ENCODE data around the gene IQSEC3.

The IQSEC3 gene

DNA sequence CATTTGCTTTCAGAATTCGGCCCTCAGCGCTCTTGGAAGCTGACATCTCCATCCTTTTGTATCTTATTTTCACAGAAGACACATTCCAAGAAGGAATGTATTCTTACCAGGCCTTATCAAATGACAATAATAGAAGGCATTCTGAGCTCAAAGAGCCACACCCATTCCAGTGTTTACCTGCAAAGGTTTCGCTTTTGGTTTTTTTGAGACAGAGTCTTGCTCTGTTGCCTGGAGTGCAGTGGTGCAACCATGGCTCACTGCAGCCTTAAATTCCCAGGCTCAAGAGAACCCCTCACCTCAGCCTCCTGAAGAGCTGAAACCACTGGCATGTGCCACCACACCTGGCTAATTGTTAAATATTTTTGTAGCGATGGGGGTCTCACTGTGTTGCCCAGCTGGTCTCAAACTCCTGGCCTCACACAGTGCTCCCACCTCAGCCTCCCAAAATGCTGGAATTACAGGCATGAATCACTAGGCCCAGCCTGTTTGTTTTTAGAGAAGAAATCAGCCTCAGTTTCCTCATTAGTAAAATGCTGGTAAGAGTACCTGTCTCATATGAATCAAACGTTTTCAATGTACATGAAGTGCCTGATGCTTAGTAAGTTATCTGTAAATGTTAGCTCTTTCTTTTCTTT, 78.2 kb downstream of the IQSEC3 start:
- no peak for DNase-seq

DNA sequence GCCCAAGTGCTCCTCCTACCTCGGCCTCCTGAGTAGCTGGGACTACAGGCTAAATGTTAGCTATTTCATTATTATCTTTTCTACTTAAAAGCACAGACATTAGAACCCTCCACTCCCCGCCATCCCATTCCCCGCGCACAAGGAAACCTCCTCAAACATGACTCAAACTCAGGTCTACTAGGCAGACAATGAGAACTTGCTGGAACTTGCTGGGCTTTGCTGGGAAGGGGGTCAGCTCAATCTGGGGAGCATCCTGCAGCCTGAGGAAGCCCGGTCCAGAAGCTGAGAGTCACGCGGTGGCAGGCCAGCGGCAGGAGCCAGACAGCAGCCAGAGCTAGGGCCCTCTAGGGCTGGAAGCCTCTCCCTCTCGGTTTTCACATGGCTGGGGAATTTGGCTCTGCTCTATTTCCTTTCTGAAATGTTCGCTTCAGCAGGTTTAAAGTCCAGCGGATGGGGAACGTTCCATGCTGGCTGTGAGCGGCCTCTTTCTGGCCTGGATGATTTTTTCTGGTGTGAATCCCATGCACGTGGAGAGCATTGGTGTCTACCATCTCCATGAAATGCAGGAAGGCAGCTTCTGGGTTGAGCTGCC, 78.9 kb downstream of the IQSEC3 start:
- DNase-seq = no peak

DNA sequence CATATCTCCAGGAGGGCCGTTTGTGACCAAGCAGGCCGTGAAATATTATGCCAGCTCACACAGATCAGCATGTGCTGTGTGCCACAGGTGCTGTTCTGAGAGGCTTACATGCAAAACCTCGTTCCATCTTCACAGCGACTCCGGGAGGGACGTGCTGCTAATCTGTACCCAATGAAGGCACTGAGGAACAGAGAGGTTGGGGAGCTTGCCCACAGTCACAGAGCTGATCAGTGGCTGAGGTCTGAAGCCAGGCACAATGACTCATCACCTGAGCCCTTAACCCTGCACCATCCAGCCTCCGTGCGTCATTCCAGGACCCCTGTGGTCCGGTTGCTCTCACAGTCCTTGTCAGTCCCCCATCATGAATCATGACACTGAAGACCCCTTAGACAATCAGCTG, 80.7 kb downstream of the IQSEC3 start:
- no peak for DNase-seq

DNA sequence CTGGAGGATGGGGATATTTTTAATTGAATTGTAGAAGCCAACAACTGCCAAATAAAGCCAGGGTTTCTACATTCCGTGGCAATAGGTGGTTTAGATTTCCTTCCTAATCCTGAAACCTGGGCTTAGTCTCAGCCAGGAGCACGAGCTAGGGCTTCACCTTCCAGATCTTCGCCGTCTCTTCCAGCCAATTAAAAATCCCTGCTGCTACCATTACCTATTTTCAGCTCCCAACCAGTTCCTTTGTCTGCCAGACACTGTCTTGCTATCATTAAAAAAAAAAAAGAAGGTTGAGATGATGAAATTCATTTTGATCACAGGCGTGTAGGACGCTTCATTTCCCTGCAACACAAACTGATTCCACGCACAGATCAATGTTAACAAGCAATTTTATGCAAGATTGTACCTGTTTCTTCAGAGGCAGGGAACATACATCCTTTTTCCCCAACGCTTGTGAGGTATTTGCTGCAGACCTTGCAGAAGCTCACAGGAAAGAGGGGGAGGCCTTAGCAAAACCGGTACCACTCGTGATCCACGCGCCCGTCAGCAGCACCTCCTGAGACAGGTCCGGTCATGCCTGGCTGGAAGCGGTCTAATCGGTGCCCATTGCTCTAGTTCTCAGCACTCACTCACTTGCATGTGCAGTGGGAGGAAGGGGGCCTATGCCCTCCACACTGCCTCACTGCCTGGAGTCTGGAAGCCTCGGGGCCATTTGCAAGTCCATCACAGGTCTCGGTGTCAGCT, 82.3 kb downstream of the IQSEC3 start:
- DNase-seq = no peak

DNA sequence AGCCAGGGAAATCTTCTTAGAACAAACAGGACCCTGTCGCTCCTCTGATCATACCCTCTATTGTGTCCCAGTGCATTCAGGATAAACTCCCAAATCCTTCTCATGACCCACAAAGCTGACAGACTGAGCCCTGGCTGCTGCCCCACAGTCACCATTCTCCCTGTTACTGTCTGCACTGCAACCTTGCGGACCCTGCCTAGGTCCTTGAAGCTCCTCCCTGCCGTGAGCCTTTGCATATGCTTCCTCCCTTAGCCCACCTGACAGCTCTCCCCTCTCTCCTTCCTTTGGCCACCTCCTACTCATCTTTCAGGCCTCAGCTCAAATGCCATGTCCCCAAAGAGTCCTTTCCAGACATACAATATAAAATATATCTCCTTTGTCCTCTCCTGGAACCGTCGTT, 85.0 kb downstream of the IQSEC3 start:
- DNase-seq = no peak

DNA sequence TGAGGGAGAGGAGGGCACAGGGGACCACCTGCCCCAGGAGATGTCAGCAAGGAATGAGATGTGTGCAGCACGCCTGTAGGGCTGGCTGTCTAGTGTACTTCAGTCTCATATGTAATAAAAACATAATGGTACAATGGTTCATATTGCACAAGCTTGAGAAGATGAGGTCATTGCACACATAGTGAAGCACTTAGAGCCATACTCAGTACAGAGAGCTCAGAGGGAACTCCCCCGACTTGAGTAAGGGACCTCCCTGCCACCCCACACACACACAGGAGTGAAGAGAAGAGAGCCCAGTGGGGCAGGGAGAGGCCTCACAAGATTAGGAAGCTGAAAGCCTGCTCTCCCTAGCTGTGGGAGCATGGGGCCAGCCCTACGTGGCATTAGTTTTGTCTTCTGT, 85.9 kb downstream of the IQSEC3 start:
- DNase-seq = no peak

DNA sequence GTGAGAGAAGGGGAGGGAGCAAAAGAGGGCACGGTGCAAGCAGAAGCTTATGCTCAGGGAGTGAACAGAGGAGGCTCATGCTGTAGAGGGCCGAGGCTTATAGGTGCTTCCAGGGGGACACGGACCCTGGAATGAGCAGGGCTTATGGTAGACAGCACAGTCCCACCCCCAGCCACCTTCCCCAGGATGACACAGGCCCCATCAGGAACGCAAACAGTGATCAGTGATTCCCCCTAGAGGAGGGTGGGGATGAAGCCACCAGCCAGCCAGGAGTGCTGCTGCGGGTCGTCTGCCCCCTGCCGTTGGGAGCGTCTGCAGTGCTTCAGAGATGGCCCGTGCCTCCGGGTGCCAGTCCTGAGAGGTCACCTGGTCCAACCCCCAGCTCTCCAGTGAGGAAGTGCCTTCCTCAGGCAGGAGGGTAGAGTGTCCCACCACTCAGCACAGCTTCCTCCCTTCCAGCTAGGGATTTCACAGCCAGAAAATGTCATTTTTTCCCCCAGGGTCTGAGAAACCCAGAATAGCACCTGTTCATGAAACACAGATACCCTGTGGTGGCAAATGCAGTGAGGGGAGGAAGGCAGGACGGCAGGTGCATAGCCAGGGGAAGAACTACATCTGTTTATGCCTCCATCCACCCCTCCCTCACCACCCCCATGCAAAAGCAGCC, 86.6 kb downstream of the IQSEC3 start:
- peak; percentile 77 for DNase-seq

DNA sequence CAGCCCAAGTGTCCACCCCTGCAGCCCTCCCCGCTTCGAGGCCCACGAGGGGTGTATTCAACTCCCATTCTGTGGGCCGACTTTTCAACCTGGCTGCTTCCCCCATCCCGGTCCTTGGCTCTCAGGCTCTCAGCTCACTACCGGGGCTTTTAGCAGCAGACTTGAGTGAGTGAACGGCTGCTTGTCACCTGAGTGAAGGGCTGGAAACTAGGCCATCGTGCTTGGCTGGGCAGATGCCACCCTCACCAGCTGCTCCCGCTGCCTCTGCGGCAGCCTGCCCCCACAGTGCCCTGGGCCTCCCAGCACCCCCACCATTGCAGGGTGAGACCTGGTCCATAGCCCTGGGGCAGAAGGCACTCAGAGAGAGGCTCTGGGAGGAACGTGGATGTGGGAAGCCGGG, 87.5 kb downstream of the IQSEC3 start:
- DNase-seq = no peak

DNA sequence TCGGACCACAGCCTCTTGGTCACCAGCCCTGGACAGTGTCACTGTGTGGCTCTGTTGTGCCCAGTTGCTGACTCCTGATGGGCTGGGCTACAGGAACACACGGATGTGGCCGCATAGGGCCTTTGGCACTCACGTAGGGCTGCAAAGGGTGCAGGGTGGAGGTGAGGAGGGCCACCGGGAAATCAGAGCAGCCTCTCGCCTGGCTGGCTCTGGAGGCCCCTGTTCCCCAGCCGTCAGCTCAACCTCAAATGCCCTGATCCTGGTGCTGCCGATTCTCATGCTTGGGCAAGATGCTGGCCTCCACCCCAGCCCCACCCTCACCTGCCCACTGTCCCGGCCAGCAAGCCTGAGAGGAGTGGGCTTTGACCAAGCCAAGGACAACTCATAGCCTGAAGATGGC, 88.4 kb downstream of the IQSEC3 start:
- DNase-seq = no peak

DNA sequence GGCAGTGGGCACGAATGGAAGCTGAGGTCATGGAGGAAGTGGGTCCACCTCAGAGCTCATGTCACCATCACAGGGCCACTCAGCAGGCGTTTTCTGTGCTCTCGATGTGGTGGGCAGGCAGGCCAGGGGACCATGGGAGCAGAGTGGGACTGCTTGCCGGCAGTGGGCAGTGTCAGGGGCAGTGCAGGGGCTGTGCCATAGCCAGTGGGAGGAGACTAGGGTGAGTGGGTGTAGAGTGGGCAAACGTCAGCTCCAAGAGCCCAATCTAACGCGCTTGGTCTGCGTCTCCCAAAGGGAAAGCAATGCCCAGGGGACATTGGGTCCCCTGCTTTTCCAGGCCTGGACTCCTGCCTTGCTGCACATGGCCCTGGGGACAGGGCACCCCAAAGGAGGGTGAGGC, 89.1 kb downstream of the IQSEC3 start:
- DNase-seq = no peak

DNA sequence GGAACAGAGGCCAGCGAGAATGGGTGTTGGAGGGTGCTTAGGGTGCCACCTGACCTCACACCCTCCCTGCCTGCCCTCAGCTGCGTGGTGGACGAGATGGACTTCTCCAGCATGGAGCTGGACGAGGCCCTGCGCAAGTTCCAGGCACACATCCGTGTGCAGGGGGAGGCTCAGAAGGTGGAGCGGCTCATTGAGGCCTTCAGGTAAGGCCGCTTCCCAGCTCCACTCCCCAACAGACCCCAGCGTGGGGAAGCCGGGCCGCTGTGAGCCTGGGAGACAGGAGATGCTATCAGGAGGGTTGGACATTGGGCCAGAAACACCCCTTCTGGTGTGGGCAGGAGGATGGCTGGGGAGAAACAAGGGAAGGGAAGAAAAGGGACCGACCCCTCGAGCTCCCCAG, 90.4 kb downstream of the IQSEC3 start:
- DNase-seq = no peak

DNA sequence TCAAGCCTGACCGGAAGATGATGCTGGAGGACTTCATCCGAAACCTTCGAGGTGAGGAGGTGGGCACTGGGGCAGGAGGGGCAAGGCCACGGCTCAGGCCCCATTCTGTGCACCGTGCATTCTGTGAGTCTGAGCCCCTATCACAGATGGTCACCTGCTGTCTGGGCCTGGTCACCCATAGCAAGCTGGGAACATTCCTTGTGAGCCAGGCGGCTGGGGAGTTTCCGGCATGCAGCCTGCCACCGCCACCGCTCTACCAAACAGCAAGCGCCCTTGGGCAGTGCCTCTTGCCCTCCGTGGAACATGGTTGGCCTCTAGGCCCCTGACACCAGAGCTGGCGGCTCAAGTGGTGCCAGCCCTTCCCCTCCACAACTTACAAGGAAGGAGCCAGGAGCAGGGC, 91.1 kb downstream of the IQSEC3 start:
- DNase-seq = no peak

DNA sequence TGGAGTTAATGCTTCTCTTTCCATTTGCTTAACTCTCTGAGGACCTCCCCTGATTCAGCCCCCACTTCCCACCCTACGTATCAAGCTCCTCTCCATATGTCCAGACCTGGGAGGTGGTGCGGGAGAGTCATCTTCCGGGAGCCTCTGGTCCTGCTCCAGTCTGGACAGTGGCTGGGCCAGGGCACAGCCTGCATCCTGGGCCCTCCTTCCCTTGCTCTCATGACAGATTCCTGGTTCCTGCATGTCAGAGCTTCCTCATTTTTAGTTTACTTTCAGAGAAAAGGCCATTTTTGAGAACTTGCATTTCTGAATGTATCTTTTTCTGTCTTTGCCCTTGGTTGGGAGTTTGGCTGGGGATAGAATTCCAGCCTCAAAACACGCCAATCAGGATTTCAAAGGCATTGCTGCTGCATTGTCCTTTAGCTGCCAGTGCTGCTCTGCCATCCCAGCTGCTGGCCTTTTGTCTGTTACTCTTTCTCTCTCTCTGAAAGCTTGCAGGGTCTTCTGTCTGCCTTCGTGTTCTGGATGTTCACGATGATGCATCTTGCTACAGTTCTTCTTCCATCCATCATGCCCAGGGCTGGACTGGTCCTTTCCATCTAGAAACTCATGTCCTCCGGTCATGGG, 92.7 kb downstream of the IQSEC3 start:
- DNase-seq = no peak

DNA sequence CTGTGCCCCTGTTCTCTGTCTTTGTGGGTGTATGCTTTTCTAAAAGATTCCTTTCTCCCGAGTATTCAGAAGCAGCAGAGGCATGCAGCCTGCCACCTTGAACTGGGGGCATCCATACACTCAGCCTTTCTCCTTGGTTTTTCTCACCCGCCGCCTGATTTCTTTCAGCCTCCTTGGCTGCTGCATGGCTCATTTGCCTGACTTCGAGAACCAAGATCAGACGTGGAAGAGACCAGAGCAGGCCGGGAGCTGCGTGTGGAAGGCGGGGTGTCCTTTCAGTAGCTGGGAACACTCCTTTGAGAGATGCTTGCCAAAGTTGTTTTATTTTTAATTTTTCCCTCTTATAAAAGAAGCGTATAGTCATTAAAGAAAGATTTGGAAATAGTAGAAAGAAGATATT, 94.3 kb downstream of the IQSEC3 start:
- DNase-seq = no peak

DNA sequence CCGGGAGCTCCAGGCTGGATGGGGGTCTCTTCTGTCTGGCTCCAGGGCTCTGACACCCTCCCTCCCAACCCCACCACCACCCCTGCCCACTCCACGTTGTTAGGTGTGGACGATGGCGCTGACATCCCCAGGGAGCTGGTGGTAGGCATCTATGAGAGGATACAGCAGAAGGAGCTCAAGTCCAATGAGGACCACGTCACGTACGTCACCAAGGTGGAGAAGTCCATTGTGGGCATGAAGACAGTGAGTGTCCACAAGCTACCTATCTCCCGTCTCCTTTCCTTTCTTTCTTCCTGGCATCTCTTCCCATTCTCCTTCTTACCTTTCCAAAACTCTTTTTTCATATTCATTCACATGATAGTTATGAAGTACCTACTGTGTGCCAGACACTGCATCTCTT, 95.3 kb downstream of the IQSEC3 start:
- DNase-seq = no peak

DNA sequence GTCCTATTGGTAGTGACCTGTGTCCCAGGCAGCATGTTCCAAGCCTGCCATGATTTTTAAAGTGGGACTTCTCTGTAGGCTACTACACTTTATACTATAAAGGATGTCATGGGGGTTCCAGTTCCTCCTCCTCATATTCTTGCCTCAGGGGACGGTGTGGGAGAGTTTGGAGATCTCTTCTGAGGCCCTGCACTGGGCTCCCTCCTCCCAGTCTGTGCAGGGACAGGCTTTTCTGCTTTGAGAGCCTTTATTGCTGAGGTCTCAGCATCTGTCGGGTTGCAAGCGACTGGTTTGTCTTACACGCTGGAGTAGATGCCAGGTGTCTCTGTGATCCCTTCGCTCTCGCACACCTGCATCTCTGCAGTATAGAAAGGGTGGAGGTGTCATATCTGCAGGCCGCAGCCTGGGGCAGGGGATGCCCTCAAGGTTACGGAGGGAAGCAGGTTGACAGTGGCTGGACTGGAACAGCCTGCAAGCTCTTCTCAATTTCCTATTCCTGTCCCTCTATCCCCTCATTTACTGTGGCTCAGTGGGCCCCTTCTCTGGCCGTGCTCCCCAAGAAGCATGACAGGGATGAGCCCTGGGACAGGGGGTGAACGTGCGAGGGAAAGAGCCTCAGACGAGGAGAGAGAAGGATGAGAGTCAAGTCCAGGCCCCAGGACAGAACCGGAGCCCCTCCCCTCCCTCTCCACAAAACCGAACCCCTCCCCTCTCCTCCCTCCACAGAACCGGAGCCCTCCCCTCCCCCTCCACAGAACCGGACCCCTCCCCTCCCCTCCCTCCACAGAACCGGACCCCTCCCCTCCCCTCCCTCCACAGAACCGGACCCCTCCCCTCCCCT, 96.1 kb downstream of the IQSEC3 start:
- DNase-seq = peak; percentile 75

DNA sequence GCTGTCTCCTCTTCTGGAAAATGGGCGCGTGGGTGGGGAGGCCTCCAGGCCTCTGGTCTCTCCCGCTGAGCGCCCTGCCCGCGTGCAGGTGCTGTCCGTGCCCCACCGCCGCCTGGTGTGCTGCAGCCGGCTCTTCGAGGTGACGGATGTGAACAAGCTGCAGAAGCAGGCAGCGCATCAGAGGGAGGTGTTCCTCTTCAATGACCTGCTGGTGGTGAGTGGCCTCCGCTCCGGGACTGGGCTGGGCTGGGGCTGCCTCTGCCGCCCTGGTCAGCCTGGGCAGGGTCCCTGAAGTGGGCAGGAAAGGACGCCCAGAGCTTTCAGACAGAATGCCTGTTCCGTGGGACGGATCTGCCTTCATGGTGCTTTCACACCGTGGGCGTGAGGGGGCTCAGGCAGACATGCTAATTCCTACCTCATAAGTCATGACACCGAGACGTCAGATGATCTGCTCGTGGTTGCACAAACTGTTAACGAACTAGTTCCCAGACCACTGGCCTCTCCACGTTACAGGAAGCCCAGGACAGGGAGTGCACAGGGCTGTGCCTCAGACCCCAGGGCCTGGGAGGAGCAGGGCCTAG, 96.9 kb downstream of the IQSEC3 start:
- no peak for DNase-seq

DNA sequence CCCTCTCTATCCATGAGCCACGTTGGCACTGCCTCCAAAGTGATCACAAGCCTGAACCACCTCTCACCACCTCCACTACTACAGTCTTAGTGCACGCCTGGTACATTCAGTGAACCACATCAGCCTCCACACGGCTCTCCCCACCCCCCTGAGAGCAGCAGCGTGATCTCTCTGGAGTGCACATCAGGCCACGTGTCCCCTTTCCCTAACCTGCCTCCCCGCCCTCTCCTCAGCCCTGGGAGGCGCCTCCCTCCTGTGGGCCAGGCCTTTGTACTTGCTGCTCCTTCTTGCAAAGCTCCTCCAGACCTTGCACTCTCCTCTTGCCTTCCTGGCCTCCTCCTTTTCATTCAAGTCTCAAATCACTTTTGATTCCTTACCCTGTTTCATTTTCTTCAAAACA, 97.6 kb downstream of the IQSEC3 start:
- peak; percentile 62 for DNase-seq

DNA sequence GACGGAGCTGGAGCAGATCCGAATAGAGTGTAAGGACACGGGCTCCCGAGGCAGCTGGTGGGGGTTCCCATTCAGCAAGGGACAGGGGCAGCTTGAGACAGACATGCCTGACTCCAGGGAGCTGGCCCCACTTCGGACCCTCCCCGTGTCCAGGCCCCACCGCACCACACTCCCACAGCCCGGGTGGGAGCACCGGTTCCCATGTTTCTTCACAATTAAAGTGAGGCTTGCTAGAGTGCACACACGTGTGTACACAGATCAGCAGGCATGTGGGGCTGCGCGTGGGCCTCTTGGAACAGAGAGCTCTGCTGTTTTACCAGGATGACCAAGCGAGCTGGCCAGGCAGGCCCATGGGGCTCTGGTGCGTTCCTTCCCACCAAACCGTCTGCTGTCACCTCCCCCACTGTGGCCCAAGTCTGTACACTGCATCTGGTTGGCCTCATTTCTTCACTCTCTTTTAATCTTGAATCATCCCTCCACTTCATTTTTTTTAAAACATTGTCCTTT, 99.3 kb downstream of the IQSEC3 start:
- no peak for DNase-seq

DNA sequence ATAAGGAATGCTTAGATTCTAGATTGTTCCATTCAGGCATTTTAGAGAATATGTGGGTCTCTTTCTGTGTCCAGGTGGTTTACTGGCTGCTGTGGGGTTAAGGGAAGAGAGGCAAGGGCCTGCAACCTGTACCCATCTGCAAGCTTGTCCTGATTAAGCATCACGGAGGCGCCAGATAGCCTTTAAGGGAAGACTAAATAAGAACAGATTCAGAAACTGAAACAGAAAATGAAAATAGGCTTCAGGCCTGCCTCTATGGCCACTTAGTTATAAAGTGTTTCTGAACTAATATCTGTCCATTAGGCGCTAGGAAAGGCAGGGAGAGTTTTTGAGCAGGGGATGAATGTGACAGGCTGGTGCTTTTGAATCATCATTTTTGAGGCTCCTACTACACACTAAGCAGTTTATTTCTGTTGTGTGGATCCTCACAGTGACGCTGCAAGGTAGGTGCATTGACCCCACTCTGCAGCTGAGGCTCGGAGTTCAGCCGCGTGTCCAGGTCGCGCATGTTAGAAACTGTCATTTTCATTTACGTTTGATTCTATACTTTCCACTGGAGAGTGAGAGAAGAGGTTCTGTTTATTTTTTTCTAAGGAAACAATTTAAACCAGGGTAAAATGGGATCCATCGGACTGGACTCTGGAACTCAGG, 100.0 kb downstream of the IQSEC3 start:
- no peak for DNase-seq

DNA sequence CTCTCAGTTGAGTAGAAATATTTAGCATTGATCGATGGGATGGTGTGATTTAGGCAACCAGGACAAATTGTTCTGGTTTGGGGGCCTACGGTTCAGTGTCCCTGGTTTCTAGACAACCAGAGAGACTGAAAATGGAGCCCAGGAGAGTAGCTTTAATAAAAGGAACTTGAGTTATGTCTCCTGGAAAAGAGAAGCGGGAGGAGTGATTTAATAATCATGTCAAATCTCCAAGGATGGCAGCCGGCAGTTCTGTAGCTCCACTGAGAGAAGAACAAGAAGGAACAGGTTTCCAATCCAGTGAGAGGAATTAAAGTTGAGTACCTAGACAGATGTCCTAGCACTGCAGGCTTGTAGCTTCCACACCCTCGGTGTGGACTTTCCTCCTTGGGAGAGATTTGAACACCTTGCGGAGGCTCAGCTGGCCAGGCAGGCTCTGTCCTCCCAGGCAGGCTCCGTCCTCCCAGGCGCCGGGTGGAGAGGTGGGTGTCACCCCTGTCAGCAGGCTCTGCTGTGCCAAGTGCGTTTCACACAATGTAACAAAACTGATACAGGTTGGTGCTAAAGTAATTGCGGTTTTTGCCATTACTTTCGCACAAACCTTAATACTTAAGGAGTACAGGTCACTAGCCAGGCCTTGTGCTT, 101.5 kb downstream of the IQSEC3 start:
- DNase-seq = no peak

Data from NCI-H510A (cell line).